Endothelial cell of hepatic sinusoid (primary cell): ENCODE measurements around the gene AUTS2.

Source experiments
- in situ Hi-C: cut with HindIII; loops from 2 replicates; pipeline ENCODE4 v1.10.0; 2017; ENCODE audit warnings: low sequenced_read_pairs

AUTS2 gene

DNA sequence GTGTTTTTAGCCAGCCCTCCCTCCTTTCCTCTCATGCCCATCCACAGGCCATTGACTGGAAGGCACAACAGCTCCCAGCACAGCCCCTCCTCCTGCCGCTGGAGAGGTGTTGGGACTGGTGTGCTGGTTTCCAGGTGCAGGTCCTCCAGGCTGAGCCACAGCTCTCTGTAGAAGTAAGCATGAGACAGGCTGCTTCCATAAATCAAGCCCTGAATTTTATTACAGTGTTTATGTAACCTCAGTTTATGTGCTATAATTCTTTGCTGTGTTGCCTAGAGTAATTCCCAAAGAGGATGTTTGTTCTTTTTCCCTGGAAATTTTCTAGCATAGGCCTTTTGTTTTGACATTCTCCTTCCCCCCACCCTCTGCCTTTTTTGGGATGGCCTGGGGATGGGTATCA lies 445.8 kb downstream of the AUTS2 start:
- in situ Hi-C loops, result no loop called here

DNA sequence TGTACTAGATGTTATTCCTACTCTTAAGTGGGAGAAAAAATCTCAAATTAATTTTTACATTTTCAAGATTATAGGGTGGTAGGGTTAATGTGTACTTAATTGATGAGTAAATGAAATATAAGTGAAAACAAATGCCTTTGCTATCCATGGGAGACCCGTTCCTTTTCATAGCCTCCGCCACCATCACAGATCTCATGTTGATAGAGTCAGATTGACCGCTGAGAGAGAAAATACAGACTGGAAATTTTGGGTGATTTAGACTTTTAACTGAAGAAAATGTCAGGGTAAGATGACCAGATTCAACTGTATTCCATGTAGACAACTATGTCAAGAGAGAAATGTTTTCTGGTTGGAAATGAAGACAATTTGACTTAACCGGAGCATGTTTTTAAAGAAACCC lies 446.2 kb downstream of the AUTS2 start:
- in situ Hi-C loops, result no loop called here

DNA sequence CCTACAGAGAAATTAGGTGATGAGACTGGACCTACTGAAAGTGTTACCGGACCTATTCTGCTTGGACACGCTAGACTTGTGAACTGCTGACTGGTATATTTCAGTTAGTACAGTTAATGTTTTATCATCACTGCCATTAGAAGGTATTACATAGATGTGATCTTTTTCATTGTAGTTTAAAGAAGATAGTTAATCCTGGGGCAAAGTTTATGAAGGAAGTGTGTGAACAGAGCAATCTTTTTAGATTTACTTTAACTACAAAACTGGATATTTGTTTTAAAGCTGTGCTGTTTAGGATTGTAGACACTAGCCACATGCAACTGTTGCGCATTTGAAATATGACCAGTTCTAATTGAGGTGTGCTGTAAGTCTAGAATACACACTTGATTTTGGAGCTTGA lies 446.7 kb downstream of the AUTS2 start:
- in situ Hi-C loops, result no loop called here

DNA sequence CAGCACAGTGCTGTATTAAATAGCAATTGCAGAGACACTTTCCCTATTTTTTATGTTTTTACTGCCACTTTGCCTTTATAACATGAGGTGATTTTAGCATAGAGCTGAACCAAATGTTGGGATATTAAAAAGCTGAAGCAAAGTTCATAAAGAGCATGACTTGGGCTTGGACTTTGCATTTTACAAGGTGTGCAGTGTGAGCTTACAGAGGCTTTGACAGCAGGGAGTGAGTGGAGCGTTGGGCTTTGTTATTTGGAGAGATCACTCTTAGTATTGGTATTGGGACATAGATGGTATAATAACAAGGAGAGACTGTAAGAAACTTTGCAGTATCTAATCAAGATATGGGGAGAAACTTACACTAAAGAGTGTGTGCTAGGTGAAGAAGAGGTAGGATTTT lies 449.1 kb downstream of the AUTS2 start:
- in situ Hi-C loops, result no loop called here

DNA sequence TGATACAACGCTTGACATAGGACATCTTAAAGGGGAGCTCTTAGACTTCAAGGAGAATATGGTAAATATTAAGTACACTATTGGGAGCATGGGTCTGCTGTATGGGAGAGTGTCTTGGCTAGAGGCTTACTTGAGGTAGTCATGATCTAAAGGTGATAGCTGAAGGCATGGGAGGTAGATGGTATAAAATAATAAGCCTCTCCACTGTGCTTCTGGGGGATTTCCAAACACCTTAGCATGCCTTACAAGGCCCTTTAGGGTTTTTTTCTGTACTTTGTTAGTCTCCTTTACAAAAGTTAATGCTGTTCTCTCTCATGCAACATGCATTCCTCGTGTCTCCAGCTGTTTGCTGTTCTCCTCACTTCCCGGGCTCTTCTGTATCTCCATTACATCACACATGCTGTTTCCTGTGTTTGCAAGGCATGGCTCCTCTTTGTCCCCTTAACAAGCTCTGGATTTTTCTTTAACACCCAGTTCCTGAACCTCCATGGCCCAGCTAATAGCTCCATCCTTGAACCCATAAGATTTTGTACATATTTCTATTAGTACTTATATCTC lies 449.7 kb downstream of the AUTS2 start:
- in situ Hi-C loops, result no loop called here

DNA sequence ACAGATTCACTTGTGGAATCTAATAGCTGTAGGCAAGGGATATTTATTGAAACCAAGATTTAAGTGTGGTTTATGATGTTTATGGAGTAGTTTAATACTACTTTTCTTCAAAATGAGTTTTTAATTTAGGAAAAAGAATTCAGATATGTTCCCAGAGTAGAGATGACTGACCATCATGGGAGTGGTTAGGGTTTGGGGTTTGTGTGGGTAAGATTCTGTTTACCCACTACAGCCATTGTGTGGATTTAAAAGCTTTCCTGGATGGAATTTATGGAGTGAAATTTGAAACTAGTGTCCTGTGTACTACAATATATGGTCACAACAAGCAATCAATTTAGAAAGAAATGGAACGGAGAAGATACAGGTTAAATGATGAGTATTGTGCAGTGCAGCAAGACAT lies 453.5 kb downstream of the AUTS2 start:
- in situ Hi-C loops, result no loop called here

DNA sequence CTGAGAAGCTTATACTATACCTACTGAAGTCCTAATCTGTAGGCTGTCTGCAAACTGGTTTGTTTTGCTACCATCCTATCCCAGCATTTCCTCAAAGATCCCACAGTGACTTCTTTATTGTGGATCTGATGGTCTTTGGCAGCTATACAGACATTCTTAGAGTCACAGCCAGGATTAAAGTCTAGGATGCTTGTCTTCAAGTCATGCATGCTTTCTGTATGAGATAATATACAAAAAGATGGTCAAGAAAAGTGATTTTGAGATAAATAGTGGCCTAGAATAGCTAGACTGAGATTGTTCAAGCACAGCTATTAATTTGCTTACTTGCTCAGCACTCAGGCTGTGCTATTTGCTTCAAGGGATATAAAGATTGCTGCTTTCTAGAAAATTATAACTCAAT lies 454.4 kb downstream of the AUTS2 start:
- in situ Hi-C loops, result no loop called here

DNA sequence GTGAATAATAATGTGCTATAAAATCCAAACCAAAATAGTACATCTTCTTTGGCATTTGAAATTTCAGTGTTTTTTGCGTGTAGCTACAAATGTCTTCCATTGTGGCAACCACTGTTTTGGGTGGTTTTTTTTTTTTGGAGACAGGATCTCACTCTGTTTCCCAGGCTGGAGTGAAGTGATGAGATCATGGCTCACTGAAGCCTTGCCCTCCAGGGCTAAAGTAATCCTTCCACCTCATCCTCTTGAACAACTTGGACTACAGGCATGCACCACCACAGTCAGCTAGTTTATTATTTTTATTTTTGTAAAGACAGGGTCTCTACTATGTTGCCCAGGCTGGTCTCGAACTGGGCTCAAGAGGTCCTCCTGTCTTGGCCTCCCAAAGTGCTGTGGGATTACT lies 455.1 kb downstream of the AUTS2 start:
- in situ Hi-C loops, result no loop called here

DNA sequence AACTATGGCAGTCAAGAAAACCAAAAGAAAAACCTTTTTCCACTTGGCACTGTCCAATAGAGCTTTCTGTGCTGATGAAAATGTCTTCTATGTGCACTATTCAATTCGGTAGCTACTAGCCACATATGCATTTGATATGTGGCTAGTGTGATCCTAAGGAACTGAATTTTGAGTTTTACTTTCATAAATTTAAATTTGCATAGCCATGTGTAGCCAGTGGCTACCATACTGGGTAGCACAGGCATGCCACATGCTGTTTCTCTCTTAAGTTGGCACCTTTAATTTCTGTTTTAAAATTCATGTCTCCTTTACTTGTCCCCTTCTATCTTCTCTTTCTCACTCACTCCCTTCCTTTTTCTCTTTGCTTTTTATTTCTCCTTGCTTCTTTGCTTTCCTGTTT lies 455.7 kb downstream of the AUTS2 start:
- in situ Hi-C loops, result no loop called here

DNA sequence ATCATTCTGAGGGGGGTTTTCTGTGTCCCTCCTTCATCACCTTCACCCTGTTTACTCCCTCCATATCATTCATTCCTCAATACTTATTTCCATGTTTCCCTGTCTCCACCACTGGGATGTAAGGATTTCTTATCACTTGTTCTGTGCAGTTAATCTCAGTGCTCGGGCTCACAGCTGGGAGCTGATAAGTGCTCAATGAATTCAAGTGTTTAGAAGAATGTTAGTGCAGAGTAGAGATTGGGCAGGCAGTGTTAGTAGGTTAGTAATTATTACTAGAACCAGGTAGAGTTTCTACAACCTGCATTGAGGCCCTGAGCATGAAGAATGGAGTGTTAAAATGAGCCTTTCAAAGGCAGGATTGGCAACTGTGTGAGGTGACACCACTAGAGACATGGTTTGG lies 458.1 kb downstream of the AUTS2 start:
- in situ Hi-C loops, result no loop called here

DNA sequence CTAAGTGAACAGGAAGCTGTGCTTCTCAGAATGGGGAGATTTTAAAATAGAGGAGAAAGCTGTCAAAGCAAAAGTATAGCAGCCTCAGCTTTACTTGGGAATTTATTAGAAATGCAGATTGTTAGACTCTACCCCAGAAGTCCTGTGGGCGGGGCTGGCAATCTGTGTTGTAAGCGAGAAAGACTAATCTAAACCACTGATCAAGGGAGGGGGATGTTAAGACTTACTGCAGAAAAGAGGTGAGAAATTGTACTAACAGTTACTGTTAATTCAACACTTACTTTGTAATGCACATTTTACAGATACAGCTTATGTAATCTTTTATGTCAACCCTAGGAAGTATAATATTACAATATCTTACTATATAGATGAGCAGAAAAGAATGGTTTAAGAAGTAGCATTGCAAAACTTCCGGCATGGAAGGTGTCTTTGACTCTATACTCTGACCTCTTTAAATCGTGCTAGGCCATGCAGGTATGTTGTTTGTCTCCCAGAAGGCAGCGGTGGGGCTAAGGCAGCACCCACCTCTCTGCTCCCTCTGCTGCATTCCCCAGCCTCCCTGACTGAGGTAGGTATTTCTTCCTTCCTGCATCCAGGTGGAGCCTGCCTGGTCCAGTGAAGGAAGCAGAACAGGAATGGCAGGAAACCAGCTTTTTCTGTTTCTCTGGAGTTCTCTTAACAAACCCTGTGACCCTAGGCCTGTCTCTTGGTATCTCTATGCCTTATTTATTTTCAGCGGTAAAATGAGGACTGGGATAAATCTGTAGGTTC lies 462.2 kb downstream of the AUTS2 start:
- in situ Hi-C loops, result no loop called here

DNA sequence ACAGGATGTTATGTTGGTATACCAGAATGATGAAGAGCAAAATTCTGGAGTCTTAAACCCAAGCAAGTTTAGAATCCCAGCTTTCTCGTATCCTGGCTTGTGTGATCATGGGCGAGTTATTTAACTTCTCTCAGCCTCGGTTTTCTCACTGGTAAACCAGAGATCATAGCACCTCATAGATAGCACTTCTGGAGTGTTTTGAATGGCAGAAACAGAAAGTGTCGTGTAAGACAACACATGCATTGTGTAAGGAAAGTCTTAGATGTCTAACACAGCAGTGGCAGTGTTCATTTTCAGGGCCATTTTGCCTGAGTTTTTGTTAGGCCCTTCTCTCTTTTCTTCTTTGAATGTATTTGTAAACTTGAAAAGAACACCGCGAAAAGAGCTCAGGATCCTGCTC lies 465.1 kb downstream of the AUTS2 start:
- in situ Hi-C loops, result no loop called here

DNA sequence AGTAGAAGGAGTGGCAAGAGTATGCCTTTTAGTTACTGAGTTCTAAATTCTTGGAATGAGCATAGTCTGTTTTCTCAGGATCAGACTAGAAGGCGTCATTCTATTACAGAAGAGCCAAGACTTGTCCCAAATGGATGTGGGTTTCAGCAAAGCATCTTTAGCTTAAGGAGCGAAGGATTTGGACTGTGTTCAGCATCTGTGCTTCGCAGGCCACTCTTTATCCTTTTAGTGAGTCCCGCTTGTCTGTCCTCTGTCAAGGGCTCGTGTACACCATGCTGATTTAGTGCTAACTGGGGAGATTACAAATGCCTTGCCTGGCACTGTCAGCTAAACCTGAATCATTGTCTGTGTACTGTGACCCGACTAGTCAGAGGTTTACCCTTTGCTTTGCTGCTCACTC lies 465.7 kb downstream of the AUTS2 start:
- in situ Hi-C loops, result no loop called here

DNA sequence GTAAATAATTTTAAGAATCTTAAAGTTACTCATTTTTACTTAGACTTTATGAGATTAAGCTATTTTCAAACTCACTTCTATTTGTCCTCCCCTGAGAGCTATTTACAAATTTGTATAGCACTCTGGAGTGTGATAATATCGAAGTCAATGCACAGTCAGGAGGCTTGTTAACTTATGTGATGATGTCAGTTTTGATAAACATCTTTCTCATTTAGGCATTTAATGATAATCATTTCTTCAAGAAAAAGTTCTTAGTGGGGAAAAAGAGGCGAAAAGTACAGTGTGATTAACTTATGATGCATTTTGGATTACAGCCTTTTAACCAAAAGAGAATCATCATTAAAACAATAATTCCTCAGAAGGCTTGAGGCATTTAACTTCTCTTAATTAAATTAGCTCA lies 468.6 kb downstream of the AUTS2 start:
- in situ Hi-C loops, result no loop called here

DNA sequence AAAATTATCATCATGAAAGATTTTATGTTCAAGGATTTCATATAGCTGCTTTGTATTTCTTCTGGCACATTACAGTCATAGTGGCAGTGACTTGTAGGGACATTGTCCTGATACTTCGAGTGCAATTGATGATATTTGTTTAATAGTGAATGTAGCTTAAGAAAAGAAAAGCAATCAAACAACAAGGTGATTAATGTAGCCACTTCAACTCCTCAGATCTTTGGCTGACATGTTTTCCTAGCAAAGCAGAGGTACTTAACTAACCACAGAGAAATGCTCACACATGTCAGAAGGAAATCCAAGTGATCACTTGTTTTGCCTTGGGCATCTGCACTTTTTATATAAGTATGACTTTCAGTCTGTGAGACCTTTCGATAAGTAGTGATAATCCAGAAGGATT lies 470.3 kb downstream of the AUTS2 start:
- in situ Hi-C loops, result no loop called here

DNA sequence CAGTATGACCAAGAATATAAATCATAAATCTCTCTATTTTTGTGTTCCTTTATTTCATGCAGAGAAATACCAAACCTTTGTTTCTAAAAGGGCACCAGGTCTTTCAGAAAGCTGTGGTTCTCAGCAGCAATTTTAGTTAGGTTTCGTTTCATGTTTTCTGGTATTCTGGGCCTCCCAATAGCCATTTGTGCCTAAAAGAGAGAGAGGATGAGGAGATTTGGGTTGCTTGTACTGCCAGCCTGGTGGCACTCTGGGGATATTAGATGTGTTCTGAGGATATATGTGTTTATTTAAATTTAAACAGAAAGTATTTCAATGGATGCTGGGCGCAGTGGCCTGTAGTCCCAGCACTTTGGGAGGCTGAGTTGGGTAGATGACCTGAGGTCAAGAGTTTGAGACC lies 471.7 kb downstream of the AUTS2 start:
- in situ Hi-C loops, result no loop called here

DNA sequence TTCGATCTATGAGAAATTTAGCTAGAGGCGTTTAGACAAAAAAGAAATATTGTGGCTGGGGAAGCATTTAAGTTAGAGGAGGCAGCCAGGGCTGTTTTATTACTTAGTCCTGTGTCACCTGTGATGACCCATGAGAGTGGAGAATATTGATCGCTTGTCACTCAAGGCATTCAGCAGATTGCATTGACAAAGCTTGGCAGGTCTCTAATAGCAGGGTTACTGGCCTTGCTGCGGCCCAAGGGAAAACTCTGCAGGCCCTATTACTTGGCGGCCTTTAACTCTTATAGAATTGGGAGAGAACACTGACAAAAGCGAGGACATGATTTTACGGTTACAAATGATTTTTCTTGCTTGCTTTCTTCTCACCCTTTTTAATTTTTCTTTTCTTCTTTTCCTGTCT lies 473.5 kb downstream of the AUTS2 start:
- in situ Hi-C loops, result no loop called here

DNA sequence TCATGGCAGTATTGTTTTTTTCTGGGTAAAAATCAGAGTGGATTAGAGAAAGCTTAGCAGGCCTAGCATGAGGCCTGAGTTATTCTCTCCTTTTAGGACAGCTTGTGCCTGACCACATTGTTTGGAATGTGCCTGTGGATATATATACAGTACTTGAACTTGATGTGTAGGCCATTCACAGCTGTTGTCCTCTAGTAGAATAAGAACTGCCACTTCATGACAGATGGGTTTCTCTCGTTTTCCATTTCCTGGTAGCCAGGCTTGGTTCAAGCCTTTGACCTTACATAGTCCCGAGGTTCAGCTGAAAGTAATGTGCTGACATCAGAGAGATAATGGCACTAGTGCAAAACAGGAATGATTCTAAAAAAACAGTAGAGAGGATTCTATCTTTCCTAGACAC lies 473.9 kb downstream of the AUTS2 start:
- in situ Hi-C loops, result no loop called here

DNA sequence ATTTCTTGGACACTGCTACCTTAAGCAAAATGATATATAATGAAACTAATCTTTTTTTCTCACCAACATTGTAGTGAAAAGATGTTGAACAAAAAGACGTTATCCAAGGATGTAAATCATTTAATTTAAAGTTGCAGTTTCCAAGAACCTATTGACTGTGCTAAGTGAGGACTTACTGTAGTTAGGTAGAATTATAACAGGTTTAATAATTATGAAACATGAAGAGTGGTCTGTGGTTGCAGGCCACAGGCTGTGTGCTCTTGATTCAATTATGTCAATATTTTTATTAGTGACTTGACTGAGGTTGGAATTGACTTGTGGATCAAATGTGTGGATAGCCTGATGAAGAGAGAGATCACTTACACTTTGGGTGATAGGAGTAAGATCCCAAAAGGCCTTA lies 478.1 kb downstream of the AUTS2 start:
- in situ Hi-C loops, result no loop called here

DNA sequence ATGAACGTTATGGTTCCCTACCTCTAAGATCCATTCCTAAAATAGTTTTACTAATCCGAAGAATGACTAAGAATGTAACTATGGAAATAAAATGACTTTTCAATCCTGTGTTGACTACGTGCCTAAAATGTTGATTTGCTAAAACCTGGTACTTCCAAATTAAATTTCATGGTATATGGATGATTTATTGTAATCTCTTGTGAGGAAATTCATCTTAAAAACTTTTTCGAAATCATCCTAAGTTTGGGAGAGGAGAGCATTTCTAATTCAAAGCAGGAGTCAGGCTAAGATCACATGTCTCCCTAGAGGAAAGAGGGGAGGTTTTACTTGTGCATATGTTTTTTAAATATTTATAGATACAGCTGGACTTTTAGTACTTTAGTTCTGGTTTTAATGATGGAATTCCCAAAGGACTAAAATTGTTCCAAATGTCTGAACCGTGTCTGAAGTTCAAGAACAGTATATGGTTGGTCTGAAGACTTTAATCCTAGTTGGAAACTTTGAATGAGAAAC lies 483.9 kb downstream of the AUTS2 start:
- in situ Hi-C loops, result no loop called here

DNA sequence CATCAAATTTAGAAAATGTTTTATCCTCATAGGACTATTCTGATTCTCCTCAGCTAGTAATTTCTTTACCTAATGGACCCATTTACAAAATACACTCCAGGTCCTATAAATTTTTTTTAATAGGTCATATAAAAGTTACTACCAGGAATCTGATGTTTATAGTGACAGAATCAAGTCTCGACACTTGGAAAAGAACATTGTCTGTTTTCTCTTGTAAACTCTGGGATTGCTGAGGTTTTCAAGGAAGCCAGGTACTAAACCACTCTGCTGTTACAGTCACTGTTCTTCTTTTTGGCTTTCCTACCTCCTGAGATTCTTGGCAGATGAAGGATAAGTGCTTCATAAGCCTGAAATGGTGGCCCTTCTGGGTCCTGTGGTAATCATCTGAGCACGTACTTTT lies 493.1 kb downstream of the AUTS2 start:
- in situ Hi-C loops, result no loop called here

DNA sequence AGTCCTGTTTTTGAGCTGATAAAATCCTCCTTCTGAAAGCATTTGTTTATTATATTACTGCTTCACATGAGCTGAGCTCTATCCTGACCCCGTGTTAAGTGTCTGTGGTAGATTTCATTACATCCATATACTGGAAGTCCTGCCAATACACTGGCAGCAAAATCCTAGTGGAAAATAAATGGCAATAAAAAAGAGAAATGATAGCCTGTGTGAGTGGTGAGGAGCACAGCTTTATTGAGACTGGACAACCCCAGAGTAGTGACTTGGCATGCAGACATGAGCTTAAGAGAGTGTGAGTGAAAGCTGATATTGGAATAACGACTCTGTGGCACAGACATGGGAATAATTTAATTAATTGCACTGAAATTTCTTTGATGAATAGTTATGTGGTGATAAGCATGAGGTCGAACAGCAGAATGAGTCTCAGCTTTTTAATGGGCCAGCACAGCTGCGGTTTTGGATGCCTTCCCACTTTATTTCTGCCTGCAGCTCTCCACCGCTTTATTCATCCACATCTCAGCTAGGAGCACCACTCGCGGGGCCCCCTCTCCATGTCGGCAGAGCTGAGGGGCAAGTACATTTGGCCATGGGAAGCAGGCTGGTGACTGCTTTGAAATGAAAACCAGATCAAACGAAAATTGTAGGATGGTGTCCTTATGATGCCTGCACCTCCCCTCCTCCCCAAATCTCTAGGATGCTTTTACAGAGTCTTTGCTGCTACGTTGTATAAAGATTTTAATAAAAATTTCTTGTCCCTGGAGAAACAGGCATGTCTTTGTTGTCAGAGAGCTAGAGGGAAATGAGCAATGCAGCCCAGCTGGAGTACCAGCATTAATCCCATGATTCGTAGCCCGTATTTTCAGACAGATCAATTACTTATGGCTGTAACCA lies 494.3 kb downstream of the AUTS2 start:
- in situ Hi-C loops, result no loop called here
